ENCODE data around the gene FGA.
"Not testable (repeated sequence)": the region's sequence is repeated elsewhere in the genome, so short reads cannot be mapped to it uniquely, and the experiment has no call there.

Gene FGA

DNA sequence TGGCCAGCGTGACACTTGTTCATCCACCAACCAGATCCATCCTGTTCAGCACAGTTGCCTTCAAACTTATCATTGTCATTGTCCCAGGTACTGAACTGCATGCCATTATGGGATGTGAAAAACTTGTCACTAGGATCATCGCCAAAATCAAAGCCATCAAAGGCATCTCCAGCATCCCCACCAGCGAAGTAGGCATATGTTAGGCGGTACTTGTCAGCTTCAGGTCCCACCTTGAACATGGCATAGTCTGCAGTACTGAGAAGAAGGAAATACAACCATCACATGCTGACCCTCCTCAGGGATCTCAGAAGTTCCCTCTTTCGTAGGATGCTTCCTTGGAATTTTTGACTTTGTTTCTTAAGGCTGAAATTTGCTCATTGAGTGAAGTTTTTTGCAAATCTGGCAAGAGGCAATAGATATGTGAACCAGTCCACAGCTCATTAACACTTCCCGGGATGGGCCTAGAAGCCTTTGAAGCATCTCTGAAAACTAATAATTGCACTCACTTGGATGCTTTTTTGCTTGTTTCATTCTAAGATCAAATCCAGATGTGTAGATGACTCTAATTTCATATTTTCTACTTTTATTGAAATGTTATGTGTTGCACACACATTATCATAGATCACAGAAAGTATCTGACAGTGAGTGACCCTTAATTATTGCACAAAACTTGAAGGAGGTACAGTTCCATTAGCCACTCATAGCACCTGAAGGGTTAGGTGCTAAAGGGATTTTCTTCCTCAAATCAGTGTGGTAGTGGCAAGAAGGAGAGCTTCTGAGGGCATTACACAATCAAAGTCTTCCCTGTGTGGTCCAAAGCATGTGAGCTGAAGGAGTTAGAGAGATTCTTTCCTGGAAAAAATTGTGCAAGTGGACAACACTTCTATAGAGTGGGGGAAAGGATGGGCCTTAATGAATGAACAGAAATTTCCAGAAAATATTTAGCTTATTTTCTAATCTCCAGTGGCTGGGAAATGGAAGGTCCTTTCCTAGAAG is 16.5 kb upstream of the FGA start:
- DNase-seq: no peak

- no peak for DNase-seq
These were observed 14.2 kb upstream of the FGA start for GRCh38 chr4:154604696-154605200.

DNA sequence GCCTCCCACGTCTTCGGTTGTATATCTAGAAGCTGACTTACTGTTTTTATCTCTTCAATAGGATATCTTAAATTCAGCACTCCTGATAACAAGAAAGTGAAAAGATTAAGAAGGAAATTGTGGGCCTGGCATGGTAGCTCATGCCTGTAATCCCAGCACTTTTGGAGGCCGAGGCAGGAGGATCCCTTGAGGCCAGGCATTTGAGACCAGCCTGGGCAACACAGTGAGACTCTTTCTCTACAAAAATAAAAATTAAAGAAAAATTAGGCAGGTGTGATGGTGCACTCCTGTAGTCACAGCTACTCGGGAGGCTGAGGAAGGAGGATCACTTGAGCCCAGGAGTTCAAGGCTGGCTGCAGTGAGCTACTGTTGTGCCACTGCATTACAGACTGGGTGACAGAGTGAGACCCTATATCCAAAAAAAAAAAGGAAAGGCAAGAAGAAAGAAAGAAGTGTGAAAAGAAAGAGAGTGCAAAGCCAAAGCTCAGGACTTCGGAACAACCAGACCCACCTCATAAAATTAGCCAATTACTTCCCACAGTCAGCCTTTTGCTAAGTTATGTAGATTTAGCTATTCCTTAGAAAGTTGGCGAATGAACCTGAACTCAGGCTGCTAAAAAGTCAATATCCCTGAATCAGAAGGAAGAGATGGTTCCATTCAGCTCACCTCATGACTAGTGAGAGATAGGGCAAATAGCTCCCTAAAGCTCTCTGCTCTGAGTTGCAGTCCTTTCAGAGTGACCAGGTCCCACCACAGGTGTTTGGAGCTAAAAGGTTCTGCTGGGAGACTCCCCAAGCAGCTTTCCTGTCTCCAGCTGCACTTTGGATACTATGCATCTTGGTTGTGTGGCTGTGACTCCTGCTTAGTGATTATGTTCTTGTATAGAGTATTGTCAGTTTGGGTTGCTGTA is 12.7 kb upstream of the FGA start:
- no peak for DNase-seq

- no peak for DNase-seq
These were observed 12.0 kb upstream of the FGA start for GRCh38 chr4:154602404-154603020.

- no peak for DNase-seq
These were observed 7.5 kb upstream of the FGA start for GRCh38 chr4:154597798-154598774.

GRCh38 chr4:154597281-154597680 is 6.7 kb upstream of the FGA start:
- DNase-seq: not testable (repeated sequence)

DNA sequence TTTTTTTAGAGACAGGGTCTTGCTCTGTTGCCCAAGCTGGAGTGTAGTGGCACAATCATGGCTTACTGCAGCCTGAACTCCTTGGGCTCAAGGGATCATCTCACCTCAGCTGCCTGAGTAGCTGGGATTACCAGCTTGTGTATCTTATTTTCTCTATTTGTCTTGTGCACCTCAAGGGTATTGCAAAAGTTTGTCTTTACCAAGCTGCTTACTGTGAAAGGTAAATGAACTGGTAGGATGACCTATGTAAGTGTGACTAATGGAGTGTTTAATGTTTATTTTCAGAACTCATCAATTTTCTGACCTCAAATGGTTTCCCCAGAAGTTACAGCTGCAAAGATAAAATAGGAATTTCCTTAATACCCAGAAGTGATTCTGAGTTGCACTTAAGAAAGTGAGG is 5.3 kb upstream of the FGA start:
- DNase-seq: no peak

- DNase-seq: not testable (repeated sequence)
These were observed 3.8 kb upstream of the FGA start for GRCh38 chr4:154594343-154594742.

DNA sequence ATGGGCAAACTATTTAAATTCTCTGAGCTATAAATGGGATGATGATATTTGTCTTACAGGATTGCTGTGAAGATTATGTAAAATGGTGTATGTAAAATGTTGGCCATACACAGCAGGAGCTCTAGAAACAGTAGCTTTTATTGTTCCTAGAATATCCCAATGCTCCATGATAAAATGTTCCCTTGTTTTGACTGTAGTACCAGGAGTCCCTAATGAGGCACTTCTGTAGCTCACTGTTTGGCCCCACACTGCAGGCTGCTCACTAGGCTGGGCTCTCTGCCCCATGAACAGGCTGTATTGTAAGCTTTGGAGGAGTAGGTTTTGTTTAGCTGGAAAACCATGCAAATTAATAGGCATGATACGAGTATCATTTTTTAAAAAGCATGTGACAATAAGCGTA is 3.3 kb upstream of the FGA start:
- no peak for DNase-seq

DNA sequence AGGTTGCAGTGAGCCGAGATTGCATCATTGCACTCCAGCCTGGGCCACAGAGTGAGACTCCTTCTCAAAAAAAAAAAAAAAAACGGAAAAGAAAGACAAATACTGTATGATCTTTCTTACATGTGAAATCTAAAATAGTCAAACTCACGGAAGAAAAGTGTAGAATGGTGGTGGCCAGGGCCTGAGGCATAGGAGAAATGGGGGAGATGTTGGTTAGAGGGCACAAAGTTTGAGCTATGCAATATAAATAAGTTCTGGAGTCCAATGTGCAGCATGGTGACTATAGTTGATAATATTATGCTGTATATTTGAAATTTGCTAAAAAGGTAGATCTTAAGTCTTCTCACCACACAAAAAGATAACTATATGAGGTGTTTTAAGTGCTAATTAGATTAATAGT is 1.3 kb upstream of the FGA start:
- DNase-seq: no peak

DNA sequence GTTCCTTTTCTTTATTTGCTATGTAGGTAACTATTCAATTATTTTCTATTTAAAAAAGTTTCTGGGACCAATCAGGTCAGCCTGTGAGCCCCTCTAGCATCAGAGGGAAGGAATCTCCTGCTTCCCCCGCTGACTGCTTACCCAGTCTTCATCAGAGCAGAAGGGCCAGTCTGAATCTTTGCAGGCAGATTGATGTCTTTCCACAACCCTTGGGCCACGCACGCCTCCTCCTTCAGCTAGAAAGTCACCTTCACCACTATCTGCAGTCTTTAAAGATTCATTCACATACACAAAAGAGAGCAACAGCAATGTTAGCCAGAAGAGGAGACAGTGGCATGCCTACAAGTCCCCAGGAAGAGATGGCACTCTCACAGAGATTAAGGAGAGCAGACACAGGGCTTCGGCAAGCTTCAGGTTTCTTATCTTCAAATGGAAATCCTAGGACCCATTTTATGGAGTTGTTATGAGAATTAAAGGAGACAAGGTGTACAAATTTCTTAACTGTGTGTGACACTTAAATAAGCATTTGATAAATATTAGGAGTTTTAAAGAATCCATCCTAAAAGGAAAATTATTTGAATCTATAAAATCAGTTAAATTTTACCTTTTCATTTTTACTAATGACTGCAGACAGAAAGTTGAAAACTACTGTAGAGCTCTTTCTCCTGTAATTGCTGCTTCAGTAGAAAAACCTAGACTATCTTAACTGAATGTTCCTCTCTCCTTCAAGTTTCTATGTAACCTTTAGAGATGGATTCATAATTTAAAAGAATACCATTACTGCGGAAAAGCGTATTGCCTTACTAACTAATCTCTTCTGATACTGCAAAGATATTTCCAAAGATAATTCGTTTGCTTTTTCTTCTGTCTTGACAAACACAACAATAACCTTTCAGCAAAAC is 995 bp downstream of the FGA start:
- DNase-seq: no peak

GRCh38 chr4:154588198-154588597 is 2.3 kb downstream of the FGA start:
- no peak for DNase-seq

GRCh38 chr4:154586296-154587033 is 4.1 kb downstream of the FGA start:
- DNase-seq: no peak

DNA sequence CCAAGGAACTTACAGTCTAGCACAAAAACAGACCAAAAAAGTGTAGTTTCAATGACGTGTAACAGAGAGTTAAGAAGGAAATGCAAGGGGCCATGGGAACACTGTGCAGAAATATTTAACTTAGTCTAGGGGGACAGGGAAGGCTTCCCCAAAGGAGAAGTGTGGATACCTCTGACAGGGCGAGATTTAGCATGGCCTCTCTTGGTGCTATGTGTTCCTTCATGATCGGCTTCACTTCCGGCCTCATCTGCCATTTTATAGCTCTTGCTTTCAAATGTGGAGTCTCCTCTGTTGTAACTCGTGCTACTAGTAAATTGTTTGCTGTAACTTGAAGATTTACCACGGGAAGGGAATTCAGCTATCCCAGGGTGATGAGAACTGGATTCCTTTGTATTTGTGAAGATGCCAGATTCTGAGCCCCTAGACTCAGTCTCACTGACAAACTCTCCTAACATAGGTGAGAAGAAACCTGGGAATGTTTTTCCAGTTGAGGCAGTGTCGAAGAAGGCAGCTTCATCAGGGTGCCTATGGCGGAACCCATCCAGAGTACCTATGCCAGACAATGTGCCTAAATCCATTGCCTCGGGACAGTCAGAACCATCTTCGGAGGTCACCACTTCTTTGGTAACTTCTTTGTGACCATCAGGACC is 5.0 kb downstream of the FGA start:
- DNase-seq: no peak

DNA sequence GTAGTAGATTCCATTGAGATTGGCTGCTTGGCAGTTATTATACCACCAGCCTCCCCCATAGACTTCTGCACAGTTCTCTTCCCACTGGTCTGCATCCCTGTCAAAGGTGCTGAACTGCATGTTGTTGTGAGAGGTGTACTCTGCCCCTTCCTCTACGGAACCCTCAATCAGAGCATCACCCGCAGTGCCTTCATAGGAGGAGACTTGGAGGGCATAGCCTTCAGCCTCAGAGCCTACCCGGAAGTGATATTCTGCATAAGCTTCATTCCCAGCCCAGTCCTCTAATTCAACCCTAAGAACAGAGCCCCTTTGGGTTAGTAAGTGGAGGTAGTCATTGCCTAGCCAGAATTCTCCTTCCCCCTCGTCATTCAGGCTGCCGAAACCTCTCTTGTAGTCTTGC is 6.3 kb downstream of the FGA start:
- DNase-seq: no peak

GRCh38 chr4:154583677-154584076 is 6.9 kb downstream of the FGA start:
- no peak for DNase-seq

DNA sequence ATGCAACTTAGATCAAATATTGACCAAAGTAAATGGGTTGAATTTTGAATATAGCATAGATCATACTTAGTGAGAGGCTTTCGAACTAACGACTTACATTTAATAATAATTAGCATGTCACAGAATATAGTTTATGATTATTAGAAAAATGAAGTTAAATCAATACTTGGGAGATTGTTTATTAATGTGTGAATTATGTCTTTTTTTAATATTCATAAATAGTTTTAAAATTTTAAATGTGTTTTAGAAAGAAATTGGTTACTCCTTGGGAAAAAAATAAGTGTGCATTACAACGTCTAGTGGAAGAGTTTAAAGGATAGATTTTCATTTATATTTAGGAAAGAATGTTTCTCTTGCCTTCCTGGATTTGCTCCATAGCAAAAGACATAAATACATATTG is 7.3 kb downstream of the FGA start:
- no peak for DNase-seq

GRCh38 chr4:154582723-154583122 is 7.8 kb downstream of the FGA start:
- DNase-seq: no peak

DNA sequence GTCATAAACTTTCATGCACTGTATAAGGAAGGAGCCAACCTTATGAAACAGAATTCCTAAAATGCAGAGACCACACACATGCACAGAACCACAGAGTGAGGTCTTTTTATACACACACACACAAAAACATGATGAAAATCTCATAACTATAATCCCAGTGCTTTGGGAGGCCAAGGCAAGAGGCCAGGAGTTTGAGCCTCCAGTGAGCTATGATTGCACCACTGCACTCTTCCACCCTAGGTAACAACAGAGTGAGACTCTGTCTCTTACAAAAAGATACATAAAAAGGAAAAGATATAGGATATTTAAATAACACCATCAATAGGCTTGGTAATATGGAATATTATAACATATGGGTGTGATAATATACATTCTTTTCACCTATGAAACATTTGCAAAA is 10.6 kb downstream of the FGA start:
- no peak for DNase-seq

All from fibroblast of skin of abdomen (primary cell).